ENCODE data around the gene GRID1.

DNA sequence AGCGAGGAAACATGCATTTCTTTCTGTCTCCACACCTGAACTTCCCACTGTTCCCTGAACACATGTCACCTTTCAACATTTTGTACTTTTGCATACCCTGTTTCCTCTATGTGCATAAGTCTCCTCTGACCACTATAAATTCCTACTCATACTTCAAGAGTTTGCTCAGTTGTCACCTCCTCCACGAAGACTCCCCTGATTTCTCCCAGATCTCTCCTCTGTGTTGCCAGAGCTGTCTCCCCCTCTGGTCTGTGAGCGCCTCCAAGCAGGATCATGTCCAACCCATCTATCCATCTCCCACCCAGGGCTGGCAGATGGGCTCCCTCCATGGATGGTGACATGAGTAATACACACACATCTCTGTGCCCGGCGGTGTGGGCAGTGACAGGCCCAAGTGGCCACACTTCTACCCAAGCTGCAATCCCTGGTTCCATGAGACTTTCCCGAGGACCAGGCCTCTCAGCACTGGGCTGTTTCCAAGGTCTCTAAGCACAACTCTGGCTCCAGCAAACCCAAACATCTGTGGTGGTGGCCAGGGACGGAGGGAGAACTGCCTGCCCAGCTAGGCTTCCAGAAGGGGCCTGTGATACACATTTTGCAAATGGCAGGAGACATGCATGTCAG, 135.9 kb downstream of the GRID1 start:
- TF ChIP-seq, protein P1, sequence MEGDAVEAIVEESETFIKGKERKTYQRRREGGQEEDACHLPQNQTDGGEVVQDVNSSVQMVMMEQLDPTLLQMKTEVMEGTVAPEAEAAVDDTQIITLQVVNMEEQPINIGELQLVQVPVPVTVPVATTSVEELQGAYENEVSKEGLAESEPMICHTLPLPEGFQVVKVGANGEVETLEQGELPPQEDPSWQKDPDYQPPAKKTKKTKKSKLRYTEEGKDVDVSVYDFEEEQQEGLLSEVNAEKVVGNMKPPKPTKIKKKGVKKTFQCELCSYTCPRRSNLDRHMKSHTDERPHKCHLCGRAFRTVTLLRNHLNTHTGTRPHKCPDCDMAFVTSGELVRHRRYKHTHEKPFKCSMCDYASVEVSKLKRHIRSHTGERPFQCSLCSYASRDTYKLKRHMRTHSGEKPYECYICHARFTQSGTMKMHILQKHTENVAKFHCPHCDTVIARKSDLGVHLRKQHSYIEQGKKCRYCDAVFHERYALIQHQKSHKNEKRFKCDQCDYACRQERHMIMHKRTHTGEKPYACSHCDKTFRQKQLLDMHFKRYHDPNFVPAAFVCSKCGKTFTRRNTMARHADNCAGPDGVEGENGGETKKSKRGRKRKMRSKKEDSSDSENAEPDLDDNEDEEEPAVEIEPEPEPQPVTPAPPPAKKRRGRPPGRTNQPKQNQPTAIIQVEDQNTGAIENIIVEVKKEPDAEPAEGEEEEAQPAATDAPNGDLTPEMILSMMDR (conservative IDR thresholded peaks at IDR 0.05) = no peak
- TF ChIP-seq EZH2 (IDR thresholded peaks at IDR 0.05; ENCODE audit: low read depth) = no peak
